K562 (cell line): ENCODE data around the gene ITGA2B.

ENCODE experiments used
- MAX ChIP-seq: sonication (generic); formaldehyde crosslinking; IDR thresholded peaks from 2 replicates; pipeline ENCODE4 v1.9.0; 2022; ENCODE audit warnings: mild to moderate bottlenecking, missing genetic modification reagents
- SMARCA5 ChIP-seq: fragments of 450-650 bp; IDR thresholded peaks from 2 replicates; pipeline ENCODE4 v1.6.1; 2016
- ZNF431 ChIP-seq: sonication (generic); formaldehyde crosslinking; IDR thresholded peaks from 2 replicates; pipeline ENCODE4 v1.8.0; 2022; ENCODE audit warnings: mild to moderate bottlenecking, missing genetic modification reagents

GRCh38 chr17:44408786-44409185 is 19.3 kb upstream of the ITGA2B start:
- TF ChIP-seq MAX, result no peak
- TF ChIP-seq ZNF431, result no peak
- no peak for TF ChIP-seq SMARCA5
